HG03064 (cell line): ENCODE data around the gene YY1.
"Not testable (repeated sequence)": the region's sequence is repeated elsewhere in the genome, so short reads cannot be mapped to it uniquely, and the experiment has no call there.

Experiments used
- ATAC-seq: cut with Tn5 transposase; IDR thresholded peaks from one replicate; pipeline ENCODE4 v1.9.1; 2021; ENCODE audit warnings: low read depth; ENCODE audit not compliant: unreplicated experiment

The YY1 gene

GRCh38 chr14:100213587-100213955 lies 25.4 kb upstream of the YY1 start:
- ATAC-seq: no peak

DNA sequence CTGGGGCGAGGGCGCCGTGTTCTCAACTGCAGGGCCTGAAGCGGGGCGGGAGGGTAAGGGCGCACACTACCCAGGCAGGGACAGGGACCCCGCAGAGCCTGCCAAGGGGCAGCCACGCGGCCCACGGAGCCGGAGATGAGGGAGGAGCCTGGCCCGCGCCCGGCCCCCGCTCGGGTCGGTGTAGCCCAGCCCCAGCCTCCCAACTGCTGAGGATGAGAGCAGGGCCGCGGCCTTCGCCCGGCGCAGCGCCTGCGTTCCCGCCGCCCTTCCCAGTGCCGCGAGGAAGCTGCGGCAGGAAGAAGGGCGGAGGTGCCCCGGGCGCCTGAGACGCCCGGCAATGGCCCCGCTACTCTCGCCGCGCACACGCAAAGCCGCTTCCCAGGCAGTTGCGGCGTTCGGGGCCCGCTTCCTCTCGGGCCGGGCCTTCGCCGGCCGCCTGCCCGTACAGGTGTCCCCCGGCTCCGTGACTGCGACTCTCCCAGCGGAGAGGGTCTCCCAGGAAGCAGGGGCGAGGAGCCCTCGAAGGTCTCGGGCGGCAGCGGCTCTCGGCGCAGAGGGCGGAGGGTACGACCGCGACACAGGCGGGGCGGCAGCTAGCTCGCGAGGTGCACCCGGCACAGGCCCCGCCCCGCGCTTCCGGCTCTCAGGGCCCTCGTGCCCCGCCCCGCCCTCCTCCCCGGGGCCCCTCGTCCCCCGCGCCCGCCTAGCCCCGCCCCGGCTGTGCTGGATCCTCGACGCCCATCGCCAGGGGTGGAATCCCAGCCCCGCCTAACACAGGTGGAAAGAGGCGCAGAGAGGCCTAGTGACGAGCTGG lies 24.8 kb upstream of the YY1 start:
- peak; percentile 95 for ATAC-seq

- ATAC-seq: no peak
Measured at GRCh38 chr14:100214770-100215083, 24.2 kb upstream of the YY1 start.

GRCh38 chr14:100215330-100215885 lies 23.5 kb upstream of the YY1 start:
- ATAC-seq: no peak

- no peak for ATAC-seq
Measured at GRCh38 chr14:100219126-100219785, 19.7 kb upstream of the YY1 start.

GRCh38 chr14:100221533-100222223 lies 17.3 kb upstream of the YY1 start:
- ATAC-seq: peak; percentile 90

GRCh38 chr14:100222224-100223093 lies 16.5 kb upstream of the YY1 start:
- ATAC-seq: peak; percentile 19

GRCh38 chr14:100223332-100224201 lies 15.4 kb upstream of the YY1 start:
- ATAC-seq: no peak

GRCh38 chr14:100224229-100224866 lies 14.6 kb upstream of the YY1 start:
- no peak for ATAC-seq

GRCh38 chr14:100225169-100225568 lies 13.8 kb upstream of the YY1 start:
- ATAC-seq: no peak

DNA sequence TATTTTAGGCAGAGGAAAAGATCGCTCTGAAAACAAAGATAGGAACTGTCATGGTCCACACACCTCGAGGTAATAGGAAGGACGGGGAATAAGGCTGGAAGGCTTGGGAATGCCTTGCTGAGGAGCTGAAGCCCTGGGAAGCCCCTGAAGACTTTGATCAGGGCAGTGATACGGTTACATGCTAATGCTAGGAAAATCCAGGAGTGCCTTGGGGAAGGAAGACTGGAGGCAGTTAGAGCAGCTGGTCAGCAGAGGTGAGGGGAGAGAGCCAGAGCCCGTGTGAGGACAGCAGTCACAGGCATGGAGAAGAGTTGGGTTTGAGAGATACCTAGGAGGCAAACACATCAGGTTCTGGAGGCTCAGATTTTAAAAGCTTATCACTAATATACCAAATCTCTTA lies 8.6 kb upstream of the YY1 start:
- no peak for ATAC-seq

DNA sequence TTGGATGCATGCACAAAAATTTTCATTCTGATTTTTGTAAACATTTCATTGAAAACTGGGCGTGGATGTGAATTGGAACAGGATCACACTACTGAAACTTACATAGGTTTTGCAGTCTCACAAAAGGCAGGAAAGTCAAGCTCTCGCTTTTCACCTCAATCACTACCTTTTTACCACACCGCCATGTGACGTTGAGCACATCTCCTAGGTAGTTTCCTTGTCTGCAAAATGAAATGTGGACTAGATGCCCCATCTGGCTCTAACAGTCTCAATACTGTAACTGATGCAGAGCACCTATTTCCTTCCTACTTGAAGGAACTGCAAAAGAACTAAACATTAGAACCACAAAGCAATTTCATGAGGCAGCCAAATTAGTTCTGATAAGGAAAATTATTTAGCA lies 4.4 kb upstream of the YY1 start:
- ATAC-seq: no peak

GRCh38 chr14:100236271-100236818 lies 2.6 kb upstream of the YY1 start:
- not testable (repeated sequence) for ATAC-seq

DNA sequence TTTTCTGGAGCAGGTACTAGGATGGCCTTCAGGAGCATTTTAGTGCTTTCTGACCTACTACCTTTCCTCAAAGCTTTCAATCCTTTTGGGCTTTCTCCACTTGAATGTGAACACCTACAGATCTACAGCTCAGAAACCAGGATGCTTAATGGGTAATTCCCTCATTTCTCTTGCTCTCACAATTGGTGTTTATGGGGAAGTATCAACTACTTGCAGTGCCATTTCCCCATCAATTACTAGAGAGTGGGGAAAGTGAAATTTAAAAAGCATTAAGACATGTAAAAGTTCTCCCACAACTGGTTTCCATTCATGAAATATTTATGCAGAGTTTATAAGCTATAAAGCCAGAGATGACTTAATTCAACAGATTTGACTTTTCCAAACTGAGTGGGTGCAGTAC lies 2.1 kb upstream of the YY1 start:
- no peak for ATAC-seq

GRCh38 chr14:100237735-100238418 lies 1.1 kb upstream of the YY1 start:
- ATAC-seq: no peak

DNA sequence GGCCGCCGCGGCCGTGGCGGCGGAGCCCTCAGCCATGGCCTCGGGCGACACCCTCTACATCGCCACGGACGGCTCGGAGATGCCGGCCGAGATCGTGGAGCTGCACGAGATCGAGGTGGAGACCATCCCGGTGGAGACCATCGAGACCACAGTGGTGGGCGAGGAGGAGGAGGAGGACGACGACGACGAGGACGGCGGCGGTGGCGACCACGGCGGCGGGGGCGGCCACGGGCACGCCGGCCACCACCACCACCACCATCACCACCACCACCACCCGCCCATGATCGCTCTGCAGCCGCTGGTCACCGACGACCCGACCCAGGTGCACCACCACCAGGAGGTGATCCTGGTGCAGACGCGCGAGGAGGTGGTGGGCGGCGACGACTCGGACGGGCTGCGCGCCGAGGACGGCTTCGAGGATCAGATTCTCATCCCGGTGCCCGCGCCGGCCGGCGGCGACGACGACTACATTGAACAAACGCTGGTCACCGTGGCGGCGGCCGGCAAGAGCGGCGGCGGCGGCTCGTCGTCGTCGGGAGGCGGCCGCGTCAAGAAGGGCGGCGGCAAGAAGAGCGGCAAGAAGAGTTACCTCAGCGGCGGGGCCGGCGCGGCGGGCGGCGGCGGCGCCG lies 381 bp downstream of the YY1 start:
- ATAC-seq: no peak

DNA sequence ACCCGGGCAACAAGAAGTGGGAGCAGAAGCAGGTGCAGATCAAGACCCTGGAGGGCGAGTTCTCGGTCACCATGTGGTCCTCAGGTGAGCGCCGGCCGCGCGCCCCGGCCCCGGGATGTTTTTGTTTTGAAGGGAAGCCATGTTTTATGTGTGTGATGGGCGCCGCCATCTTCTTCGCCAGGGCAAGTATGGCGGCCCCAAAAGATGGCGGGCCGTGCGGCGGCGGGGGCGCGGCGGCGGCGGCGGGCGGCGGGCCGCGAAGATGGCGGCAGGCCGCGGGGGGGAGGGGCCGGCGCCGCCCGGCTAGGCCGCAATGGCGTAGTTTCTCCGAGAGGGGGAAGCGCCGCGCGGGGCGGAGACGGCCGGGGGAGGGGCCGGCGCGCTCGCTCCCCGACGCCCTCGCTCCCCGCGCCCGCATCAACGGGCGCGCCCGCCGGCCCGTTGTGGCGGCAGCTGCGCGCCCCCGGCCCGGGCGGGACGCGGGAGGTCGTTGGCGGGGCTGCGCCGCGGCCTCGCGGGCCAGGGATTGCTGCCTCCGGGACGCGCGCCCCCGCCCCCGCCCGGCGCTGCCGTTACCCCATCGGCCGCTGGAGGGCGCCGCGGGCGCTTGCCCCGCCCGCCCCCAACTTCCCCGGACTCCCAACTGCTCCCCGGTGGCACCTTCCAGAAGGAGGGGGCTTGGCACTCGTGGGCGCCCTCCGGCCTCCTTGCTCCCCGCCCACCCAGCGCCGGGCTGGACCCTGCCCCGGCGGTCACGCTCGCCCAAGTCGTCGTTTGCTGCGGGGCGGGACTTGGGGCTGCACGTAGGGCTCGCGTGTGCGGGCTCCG lies 1.1 kb downstream of the YY1 start:
- peak; percentile 39 for ATAC-seq
